OCI-LY1 (cell line): ENCODE data around the gene DIP2C.
A peak's percentile ranks its signal among the peaks of the same experiment; 100 is the strongest.

Experiments
- H2AFZ ChIP-seq: fragments of 200-600 bp; sonication (generic), shearing (Covaris generic); 2 replicates; pipeline ENCODE4 v1.6.0; 2014; ENCODE audit warnings: antibody characterized with exemption, mild to moderate bottlenecking, low read length
- H3F3A ChIP-seq: fragments of 200-600 bp; sonication (generic), shearing (Covaris generic); 2 replicates; pipeline ENCODE4 v1.6.0; 2014; ENCODE audit warnings: mild to moderate bottlenecking, antibody characterized with exemption, low read length, moderate library complexity; ENCODE audit not compliant: insufficient read depth
- H3K27ac ChIP-seq: fragments of 200-600 bp; sonication (generic); 2 replicates; pipeline ENCODE4 v1.5.1; 2014; ENCODE audit warnings: low read length, mixed run types, mild to moderate bottlenecking, low read depth; ENCODE audit not compliant: poor library complexity, severe bottlenecking
- H3K27me3 ChIP-seq: fragments of 200-600 bp; sonication (generic); 2 replicates; pipeline ENCODE4 v1.6.0; 2014; ENCODE audit warnings: antibody characterized with exemption, mild to moderate bottlenecking, low read length, moderate library complexity; ENCODE audit not compliant: insufficient read depth
- H3K36me3 ChIP-seq: fragments of 200-600 bp; sonication (generic); 2 replicates; pipeline ENCODE4 v1.6.1; 2014; ENCODE audit warnings: mild to moderate bottlenecking, antibody characterized with exemption, low read length, moderate library complexity, mixed read lengths; ENCODE audit not compliant: insufficient read depth
- H3K4me1 ChIP-seq: fragments of 200-600 bp; sonication (generic); 2 replicates; pipeline ENCODE4 v1.5.1; 2014; ENCODE audit warnings: mild to moderate bottlenecking, low read length, moderate library complexity; ENCODE audit not compliant: insufficient read depth, severe bottlenecking
- H3K4me2 ChIP-seq: fragments of 200-600 bp; sonication (generic), shearing (Covaris generic); 2 replicates; pipeline ENCODE4 v1.6.1; 2014; ENCODE audit warnings: low read length
- H3K4me3 ChIP-seq: fragments of 200-600 bp; sonication (generic); 2 replicates; pipeline ENCODE4 v1.5.1; 2014; ENCODE audit warnings: low read length, low read depth, mild to moderate bottlenecking, mixed read lengths; ENCODE audit not compliant: poor library complexity, severe bottlenecking
- H3K79me2 ChIP-seq: fragments of 200-600 bp; shearing (Covaris generic); 2 replicates; pipeline ENCODE4 v1.6.1; 2016; ENCODE audit warnings: mixed run types, low read length, mixed read lengths; ENCODE audit not compliant: insufficient read depth
- H3K9ac ChIP-seq: fragments of 200-600 bp; sonication (generic), shearing (Covaris generic); 2 replicates; pipeline ENCODE4 v1.6.1; 2014; ENCODE audit warnings: mild to moderate bottlenecking, low read length, mixed read lengths
- H3K9me2 ChIP-seq: fragments of 200-600 bp; sonication (generic), shearing (Covaris generic); 2 replicates; pipeline ENCODE4 v1.6.1; 2014; ENCODE audit warnings: low read depth, mild to moderate bottlenecking, low read length, mixed read lengths
- H3K9me3 ChIP-seq: fragments of 200-600 bp; shearing (Covaris generic); 2 replicates; pipeline ENCODE4 v1.6.1; 2014; ENCODE audit warnings: low read length, mixed read lengths
- H4K20me1 ChIP-seq: fragments of 200-600 bp; sonication (generic), shearing (Covaris generic); 2 replicates; pipeline ENCODE4 v1.6.0; 2016; ENCODE audit warnings: mild to moderate bottlenecking, low read length; ENCODE audit not compliant: insufficient read depth
- CTCF ChIP-seq: fragments of 200-600 bp; sonication (generic), shearing (Covaris generic); IDR thresholded peaks from 2 replicates; pipeline ENCODE4 v1.5.1; 2017; ENCODE audit warnings: mild to moderate bottlenecking, antibody characterized with exemption, low read length, moderate library complexity, mixed read lengths
- EZH2 ChIP-seq: fragments of 200-600 bp; sonication (generic), shearing (Covaris generic); IDR thresholded peaks from 2 replicates; pipeline ENCODE4 v1.8.0; 2017; ENCODE audit warnings: borderline replicate concordance, mixed run types, mild to moderate bottlenecking, antibody characterized with exemption, low read length, moderate library complexity, mixed read lengths

Gene DIP2C

GRCh38 chr10:529468-530230 lies 159.8 kb downstream of the DIP2C start:
- Histone ChIP-seq H3F3A (peaks cover 6% of the 10 kb centered on the region; the same call in 1 of the 2 replicates), H2AFZ (no peak overlapping the region), H3K79me2 (peaks cover 32% of the 10 kb centered on the region), H3K9me3 (no peaks in the 10 kb centered on the region), H3K4me2 (peak overlapping the region; percentile 51), H3K4me1 (peaks cover 82% of the 10 kb centered on the region), H4K20me1 (no peaks in the 10 kb centered on the region), H3K9me2 (no peaks in the 10 kb centered on the region), H3K9ac (peak overlapping the region; percentile 38; the same call in 1 of the 2 replicates), H3K27me3 (no peaks in the 10 kb centered on the region), H3K36me3 (peaks cover 45% of the 10 kb centered on the region; the same call in 1 of the 2 replicates), H3K4me3 (peak overlapping the region; percentile 4), H3K27ac (peak overlapping the region; percentile 97)
- no peak for TF ChIP-seq EZH2

GRCh38 chr10:528173-529165 lies 161.0 kb downstream of the DIP2C start:
- no peaks in the 10 kb centered on the region for H3K9me3 ChIP-seq
- H3K27me3 ChIP-seq = no peaks in the 10 kb centered on the region
- H3K4me1 ChIP-seq = peaks cover 82% of the 10 kb centered on the region
- peak overlapping the region; percentile 59; the same call in 1 of the 2 replicates for H3K9ac ChIP-seq
- TF ChIP-seq CTCF = peak; percentile 28; the same call in 1 of the 2 replicates
- TF ChIP-seq EZH2 = no peak
- no peak overlapping the region for H2AFZ ChIP-seq
- peak overlapping the region; percentile 97 for H3K27ac ChIP-seq
- peak overlapping the region; percentile 51 for H3K4me2 ChIP-seq
- no peaks in the 10 kb centered on the region for H4K20me1 ChIP-seq
- peaks cover 36% of the 10 kb centered on the region for H3K79me2 ChIP-seq
- H3K9me2 ChIP-seq = no peaks in the 10 kb centered on the region
- H3F3A ChIP-seq = peaks cover 6% of the 10 kb centered on the region; the same call in 1 of the 2 replicates
- peak overlapping the region; percentile 52 for H3K4me3 ChIP-seq
- H3K36me3 ChIP-seq = peaks cover 44% of the 10 kb centered on the region; the same call in 1 of the 2 replicates

- TF ChIP-seq EZH2 (no peak), CTCF (no peak)
- no peak overlapping the region for H2AFZ ChIP-seq
- no peaks in the 10 kb centered on the region for H3K9me2 ChIP-seq
- H3K4me1 ChIP-seq = peaks cover 87% of the 10 kb centered on the region
- H3K4me2 ChIP-seq = peak overlapping the region; percentile 51
- H4K20me1 ChIP-seq = no peaks in the 10 kb centered on the region
- H3F3A ChIP-seq = peaks cover 6% of the 10 kb centered on the region; the same call in 1 of the 2 replicates
- peak overlapping the region; percentile 52 for H3K4me3 ChIP-seq
- H3K36me3 ChIP-seq = peaks cover 33% of the 10 kb centered on the region; the same call in 1 of the 2 replicates
- H3K79me2 ChIP-seq = peaks cover 30% of the 10 kb centered on the region
- no peaks in the 10 kb centered on the region for H3K27me3 ChIP-seq
- no peaks in the 10 kb centered on the region for H3K9me3 ChIP-seq
- H3K9ac ChIP-seq = peak overlapping the region; percentile 59
- peak overlapping the region; percentile 97 for H3K27ac ChIP-seq
Measured at GRCh38 chr10:527416-527815, 162.1 kb downstream of the DIP2C start.
